ENCODE results near the gene ARHGAP40.

ARHGAP40 gene

DNA sequence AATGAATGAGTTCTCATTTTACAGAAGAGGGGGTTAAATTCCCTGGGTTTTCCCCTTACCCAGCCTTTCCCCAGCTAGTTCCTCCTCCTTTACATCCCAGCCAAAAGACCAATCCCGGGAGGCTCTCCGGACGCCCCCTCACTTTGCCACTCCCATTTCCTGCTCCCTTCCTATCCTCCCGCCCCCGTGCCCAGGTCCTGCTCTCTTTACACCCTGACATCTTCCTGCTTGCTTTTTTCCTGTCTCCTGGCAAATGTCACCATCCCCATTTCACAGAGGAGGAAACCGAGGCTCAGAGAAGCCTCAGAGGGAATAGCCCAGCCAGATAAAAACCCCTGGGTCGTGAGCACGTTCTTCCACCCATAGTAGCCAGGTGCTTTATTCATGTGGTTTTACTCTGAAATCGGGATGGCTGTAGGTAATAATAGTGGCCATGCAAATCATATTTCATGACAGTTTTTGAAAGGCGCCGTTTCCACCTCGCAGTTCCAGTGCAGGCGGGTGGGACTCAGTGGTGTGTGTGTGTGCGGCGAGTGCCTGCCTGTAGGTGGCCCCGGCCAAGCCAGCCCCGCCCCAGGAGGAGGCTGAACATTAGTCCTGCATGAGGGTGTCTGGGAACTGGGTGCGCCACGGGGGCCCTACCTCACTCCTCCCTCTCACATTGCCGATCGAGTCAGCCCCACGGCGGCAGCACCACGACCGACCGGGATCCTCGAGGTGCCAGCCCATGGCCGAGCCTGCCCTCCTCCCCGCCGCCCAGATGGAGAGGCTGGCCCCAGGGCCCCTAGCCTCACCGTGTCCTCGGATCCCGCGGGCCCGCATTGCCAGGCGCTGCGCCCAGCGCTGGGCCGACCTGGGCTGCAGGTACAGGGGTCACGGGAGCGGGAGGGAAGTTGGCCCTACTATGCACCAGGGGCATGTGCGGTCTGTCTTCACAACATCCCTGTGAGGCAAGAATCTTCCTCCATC is at the start of gene ARHGAP40:
Gene ARHGAP40, plus strand, starts transcription at position 594 of the 969 bp plus-strand sequence.
- no peak for DNase-seq

DNA sequence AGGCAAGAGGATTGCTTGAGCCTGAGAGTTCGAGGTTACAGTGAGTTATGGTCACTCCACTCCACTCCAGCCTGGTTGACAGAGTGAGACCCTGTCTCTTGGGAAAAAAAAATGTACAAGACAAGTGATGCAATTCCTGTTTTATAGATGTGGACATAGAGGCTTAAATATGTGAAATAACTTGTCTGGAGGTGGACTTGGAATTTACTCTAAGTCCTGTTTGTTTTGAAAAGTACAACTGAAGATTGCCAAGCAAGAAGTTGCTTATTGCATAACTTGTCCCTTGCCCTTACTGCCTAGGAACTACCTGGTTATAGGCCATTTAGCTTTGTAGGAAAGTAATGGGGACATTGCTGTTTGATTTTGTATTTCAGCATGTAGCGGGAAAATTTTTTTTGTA is 46.6 kb upstream of the ARHGAP40 start:
- DNase-seq, result no peak

DNA sequence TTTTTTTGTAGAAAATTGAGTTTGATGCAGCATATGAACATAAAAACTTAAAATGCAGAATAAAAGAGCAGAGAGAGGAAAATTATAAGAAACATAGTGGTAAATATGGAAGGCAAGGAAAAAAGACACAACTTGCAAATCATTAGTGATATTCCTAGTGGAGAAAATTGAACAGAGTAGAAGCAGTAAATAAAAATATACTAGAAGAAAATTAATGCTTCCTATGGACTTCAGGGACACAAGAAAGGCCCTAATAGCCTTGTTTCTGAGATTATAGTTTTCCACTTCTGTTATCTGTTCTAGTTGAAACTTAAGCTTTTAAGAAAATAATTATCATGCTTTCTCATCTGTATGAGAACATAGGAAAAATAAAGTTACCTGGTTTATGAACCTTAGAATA is 46.2 kb upstream of the ARHGAP40 start:
- DNase-seq, result no peak

DNA sequence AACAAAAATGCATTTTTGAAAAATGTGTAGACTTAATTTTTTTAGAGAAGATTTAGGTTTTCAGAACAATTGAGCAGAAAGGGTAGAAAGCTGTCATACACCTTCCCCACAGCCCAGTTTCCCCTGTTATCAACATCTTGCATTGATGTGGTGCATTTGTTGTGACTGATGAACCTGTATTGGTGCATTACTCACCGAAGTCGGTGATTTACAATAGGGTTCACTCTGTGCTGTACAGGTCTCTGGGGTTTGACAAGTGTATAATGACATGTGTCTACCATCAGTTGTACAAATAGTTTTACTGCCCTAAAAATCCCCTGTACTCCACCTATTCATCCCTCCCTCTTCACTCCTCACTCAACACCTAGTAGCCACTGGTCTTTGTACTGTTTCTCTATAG is 44.4 kb upstream of the ARHGAP40 start:
- no peak for DNase-seq

DNA sequence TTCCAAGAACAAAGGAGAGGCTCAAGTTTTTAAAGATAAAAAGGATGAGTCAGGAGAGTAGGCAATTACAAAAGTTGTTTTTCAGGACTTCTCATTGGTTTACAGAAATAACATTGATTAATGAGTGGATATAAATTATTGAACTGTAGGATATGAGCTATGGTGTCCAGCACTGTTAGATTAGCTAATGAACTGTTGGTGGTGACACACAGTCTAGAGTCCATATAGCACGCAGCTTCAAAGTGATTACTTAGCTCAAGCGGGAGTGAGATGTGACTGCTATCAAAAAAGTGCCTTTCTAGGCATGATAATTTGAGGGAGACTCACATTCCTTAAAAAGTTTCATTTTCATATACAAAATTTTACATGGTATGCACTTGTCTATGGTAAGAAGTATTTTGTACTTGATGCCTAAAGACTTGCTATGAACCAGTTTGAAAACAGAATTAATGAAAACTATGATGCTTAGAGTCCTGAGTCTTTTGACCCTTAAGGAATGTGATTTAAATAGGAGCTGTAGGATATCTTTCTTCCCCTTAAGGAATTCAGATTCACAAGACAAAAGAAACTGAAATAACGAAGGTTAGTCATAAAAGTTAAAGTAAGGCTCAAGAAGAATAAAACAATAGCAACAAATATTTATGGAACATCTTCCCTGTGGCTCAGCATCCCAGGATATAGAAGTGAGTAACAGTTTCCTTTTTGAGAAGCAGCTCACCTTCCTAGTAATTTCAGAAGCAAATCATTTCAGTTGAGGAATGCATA is 42.8 kb upstream of the ARHGAP40 start:
- no peak for DNase-seq

DNA sequence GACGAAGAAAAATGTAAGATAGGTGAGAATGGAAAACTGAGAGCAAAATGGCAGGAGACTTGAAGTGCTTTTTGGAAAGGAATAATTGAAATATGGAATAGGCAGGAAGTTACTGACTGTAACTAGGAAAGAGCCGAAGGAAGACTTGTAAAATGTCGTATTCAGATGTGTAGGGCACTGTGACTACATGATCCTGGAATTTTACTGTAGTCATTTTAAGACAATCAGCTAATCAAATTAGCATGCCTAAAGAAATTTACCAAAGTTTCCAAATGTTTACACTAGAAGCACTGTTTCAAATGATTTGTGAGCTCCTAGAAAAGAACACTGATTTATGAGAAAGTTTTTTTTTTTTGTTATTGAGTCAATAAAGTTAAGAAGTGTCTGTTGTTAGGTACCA is 41.8 kb upstream of the ARHGAP40 start:
- no peak for DNase-seq

DNA sequence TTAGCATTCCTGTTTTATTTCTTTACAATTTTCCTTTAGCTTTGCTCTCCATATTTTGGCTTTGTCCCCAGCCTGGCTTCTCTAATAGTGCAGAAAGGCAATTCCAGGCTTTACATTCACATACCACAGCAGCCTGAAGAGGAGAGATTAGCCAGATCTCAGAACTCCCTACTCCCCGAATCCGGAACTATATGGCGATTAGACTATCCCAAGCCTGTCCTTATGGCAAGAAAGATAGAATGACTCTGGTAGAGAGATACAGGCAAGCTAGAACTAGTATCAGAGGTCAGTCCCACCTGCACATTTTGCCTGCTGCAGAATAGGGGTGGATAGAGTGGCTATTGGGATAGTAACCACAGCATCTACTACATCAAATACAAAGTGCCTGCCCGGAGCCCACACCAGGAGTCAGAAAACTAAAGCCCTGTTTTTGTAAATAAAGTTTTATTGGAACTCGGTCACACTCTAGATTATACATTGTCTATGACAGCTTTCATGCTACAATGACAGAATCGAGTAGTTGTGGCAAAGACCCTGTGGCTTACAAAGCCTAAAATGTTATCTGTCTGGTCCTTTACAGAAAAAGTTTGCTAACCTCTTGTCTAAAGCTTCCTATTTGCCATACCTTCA is 37.7 kb upstream of the ARHGAP40 start:
- no peak for DNase-seq

DNA sequence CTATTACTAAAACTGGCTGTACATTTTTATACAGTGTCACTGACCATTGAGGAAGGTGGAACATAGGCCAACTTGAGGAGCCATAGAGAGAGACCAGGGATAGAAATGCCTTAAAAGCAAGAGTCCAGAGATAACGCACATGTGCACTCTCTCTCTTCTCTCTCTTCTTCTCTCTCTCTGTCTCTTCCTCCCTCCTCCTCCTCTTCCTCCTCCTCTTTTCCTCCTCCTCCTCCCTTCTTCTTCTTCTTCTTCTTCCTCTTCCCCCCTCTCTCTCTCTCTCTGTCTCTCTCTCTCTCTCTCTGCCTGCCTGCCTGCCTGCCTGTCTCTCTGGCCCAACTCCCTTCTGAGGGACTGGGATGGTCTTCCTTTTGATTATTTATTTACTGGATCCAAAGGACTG is 36.9 kb upstream of the ARHGAP40 start:
- no peak for DNase-seq

DNA sequence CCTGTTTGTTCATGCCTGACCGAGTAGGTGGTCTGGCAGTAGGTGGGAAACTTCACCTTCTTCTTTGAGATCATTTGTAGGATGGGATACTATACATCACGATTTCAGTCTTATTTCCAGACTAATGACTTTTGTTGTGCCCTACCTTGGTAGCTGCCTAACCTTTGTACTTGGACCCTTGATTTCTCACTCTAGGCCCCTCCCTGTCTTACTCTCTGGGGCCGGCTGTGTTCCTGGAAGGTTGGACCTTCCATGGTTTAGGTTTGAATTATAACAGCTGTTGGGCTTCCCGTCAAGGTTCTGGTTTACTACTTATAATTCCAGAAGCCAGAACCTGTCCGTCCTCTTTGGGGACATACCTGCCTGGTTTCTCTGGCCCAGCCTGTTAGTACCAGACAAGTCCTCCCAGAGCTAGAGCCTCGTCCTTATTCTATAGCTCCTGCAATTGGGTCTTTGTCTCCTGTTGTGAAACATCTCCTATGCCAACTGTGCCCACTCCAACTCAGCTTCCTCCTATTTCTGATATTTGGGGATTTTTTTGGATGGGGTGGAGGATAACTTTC is 35.5 kb upstream of the ARHGAP40 start:
- DNase-seq, result no peak

DNA sequence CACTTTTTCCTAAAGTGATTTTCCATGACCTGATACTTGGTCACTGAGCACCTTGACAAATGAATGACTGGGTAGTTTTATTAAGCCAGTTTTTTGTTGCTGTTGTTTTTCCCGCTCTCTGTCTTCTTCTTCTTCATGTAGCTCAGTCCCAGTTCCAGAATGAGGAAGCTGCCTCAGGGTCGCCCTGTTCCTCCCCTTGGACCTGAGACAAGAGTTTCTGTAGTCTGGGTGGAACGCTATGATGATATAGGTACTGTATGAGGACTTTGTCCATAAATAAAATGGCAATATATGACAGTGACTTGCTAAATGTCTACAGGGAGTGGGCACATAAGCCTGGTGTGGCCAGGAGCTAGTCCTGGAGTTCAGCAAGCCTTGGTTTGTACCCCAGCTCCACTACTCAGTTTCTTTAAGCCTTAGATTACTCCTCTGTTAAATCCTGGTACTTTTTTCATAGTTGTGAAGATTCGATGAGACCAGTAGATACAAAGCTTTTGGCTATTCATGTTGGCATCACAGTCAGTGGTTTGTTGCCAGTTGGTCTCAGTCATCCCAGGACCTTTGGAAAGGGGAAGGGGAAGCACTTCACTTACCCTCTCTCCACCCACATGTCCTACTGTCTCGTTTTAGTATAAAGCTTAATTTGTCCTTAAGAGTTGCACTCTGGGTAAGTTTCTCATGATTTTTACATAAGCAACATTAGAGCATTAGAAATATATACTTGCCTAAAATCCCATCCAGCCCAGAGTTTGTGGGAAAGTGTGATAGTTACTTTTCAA is 31.7 kb upstream of the ARHGAP40 start:
- DNase-seq, result no peak

DNA sequence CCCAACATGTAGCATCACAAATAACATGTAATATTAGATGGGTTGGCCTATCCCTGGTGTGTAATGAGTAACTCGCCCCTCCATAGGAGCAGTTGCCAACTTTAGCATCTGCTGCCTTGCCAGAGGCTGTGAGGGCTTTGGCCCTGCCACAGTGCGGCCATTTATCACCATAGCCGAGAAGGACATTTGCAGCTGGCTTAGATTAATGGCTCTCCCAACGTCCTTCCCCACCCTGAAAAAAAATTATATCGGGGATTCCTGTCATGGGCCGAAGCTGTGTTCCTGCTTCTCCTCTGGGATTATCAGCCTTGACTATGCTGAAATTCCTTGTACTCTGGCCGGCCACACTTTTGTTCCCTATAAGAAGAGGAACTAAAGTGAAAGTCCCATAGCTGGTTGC is 28.2 kb upstream of the ARHGAP40 start:
- DNase-seq, result no peak

DNA sequence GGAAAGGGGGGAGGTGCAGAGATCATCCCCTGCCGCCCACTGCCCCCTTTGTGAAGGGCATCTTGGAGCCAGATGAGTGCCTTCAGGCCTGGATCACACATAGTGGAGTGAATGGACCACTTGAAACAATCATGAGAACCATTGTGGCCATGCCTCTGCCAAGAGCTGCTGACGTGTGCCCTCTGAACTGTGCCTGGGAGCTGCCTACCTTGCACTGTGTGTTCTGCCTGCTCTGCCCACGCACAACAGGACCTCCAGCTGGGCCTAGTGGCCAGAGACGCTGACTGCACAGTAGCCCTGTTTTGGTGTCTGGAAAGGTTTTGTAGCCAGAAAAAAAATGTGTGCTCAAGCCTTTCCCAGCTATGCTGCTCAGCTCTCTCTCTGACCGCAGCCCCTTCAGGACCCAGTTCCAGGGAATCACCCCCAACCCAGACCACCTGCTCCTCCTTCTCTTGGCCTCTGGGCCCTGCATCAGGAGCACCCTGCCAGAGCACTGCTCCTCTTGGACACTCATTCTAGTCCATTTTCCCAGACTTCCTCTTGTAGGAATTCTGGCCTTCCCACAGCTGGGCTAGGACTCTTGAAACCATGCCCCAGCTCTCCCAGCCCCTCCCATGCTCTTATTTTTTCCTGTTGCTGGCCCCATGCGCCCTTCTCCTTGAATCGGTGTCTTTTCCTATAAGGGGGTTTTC is 22.2 kb upstream of the ARHGAP40 start:
- DNase-seq, result no peak

DNA sequence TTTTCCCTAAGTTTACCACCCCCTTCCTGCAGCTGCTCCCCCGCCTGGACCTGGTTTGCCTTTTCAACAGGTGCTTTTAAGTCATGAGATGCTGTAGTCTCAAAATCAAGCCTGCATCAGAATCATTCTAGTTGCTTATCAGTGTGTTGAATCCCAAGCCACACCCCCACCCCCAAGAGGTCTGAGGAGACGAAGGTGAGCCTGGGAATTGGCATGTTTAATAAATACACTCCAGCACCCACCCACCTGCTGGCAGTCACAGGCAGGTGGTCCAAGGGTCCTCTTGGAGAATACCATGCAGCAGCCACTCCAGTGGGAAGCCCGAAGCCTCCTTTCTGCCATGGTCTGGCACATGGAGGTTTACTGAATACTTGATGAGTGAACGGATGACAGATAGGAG is 21.7 kb upstream of the ARHGAP40 start:
- no peak for DNase-seq

DNA sequence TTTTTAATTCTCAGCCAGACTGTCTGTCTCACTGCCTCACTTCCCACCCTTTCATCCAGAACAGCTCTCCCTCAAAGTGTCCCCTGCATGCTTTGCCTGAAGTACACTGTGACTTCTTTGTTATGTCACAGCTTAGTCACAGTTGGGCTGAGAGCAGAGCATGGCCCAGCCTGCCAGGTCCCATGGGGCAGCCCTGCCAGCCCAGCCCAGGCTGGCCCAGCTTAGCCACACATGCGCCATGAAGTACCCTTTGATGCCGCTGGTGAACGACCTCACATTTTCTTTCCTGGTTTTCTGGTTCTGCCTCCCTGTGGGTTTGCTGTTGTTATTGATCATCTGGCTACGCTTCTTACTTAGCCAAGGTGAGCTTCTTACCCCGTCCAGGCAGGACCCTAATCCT is 20.6 kb upstream of the ARHGAP40 start, which contains the start of gene ADIG:
Gene ADIG, plus strand, starts transcription at position 185 of the 400 bp plus-strand sequence. Its CDS starts 54 bp downstream, at position 239.
- DNase-seq, result no peak

DNA sequence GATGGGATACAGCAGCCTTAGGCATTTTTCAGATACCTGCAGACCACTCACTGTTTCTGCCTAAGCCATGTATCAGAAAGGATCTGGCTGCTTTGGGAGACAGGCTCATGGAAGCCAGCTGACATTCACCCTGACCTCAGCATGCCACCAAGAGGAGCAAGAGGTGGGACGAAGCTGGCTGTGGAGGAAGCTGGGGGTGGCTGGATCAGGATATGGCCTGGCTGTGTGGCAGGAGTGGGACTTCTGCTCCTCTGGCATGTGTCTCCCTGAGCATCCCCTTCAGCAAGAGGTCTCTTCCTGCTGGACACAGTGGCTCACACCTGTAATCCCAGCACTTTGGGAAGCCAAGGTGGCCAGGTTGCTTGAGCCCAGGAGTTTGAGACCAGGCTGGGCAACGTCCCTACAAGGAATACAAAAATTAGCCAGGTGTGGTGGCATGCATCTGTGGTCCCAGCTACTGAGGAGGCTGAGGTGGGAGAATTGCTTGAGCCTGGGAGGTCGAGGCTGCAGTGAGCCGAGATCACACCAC is 19.7 kb upstream of the ARHGAP40 start:
- DNase-seq, result no peak

DNA sequence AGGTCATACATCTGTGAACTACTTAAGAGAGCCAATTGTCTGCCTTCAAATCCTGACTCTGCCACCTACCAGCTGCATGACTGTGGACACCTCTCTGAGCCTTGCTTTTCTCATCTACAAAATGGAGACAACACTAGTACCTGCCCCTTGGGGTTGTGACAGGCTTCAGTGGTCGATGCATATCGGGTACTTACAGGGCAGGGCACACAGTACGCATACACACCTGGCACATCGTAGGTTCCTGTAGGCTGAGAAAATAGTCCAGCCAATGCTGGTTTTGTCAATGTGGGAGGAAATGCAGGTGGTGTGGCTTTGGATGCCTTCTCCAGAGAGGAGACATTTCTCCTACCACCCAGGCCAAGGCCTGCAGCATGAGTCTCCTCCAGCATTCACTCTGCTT is 18.3 kb upstream of the ARHGAP40 start:
- DNase-seq, result no peak

DNA sequence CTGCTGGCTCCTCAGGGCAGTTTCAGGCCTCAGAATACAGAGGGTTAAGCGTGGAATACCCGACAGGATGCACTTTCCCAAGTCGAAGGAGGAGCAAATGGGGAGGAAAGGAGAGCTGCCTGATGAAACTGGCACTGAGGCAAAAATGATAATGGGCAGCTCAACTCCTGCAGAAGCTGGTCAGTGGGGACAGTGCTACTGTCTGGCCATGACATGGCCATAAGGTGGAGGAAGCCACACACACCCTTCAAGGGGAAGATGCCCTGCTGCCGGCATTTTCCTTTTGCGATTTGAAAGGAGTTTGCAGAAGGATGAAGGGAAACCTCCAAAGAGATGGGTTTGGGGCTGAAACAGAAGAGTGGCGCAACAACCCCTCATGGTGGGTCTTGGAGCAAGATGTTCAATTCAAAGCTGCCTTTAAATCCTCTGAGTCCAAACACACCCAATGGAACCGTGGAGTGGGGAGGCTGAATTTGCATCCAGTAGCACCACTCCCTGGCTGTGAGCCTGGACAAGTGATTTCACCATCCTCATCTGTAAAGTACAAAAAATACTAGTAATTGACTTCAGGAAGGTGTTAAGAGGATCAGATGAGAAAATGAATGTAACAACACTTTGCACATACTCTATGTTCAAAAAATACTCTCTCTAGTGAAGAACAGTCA is 17.4 kb upstream of the ARHGAP40 start:
- DNase-seq, result no peak

DNA sequence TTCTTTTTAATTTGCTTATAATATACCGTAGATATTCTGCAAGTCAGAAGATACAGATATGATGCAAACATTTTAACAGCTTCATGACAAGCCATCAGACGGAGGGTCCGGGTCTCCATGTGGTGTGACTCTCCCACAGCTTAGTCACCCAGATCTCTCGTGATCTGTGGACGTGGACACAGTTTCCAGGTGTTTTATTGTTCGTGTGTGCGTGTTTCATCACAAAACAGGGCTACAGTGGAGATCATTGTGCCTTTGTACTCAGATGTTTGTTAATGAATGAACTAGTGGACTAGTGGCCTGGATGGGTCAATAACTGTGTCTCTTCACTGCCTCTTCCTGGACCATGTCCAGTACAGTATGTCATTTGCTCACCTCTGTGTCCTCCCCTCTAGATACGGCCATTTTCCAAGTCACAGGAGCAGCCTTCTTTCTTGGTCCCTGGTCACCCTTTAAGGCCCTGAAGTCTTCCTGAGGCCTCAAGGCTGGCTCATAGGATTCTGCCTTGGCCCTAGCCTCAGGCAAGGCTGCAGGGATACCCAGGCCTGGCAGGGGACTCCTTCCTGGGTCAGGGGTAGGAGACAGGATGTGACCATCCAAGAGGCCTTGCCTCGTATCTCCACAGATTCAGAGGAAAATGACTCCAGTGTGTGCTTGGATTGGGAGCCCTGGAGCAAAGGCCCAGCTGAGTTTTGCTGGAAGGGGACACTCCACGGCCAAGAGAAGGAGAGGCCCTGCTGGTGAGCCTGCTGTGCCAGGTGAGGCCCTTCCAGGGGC is 16.0 kb upstream of the ARHGAP40 start:
- no peak for DNase-seq

DNA sequence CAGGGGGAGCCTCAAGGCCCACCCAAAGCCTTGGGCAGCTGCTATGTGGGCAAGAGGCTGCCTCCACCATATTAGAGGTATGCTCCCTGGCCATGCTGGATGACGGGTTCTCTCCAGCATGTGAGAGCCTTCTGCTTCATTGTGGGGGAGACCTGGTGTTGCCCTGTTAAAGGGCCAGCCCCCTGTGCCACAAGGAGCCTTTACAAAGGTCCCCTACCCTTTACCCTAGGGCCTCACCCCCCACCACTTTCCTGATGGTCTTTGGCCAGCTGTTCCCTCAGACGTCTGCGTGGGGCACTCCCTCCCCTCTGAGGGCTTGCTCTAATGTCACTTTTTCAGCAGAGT is 15.5 kb upstream of the ARHGAP40 start:
- no peak for DNase-seq

DNA sequence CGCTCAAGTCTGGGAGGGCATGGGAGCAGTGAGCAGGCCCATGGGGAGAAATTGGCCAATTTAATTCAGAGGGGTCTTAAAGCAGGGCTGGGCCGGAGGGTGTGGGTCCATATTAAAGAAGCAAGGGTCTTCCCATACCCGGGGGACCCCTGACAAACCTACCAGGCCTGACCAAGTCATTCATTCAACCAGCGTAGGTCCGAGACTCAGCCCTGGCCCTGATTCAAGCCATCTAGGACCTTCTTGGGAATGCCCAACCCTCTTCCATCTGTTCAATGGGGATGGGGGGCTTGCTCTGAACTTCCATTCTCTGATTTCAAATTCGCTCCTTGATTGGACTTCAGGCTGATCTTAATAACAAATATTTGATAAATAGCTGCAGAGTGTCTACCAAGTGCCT is 13.3 kb upstream of the ARHGAP40 start:
- DNase-seq, result no peak
